ENCODE data around the gene CEP295NL.

DNA sequence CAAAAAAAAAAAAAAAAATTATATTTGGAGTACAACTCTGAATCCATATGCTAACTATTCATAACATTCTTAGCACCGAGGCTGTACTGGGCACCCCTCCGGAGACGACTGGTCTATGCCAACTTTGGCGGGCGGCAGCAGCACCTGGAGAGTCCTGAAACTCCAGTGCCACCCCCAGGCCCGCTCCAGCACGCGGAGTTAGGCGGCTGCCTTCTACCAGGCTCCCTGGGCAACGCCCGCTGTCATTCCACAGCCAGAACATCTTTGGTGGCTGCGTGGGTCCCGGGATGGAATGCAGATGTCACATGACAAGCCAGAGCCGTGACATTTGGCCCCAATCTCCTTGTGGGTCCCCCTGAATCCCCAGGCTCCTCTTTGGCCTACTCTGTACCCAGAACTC is 16.0 kb upstream of the CEP295NL start:
- TF ChIP-seq TAF1 (IDR thresholded peaks at IDR 0.05; ENCODE audit: borderline replicate concordance, low read depth, low read length), result no peak
- no peak for TF ChIP-seq POLR2AphosphoS5 (IDR thresholded peaks at IDR 0.05; ENCODE audit: low read depth, low read length)
- no peak for TF ChIP-seq POLR2A (IDR thresholded peaks at IDR 0.05; ENCODE audit: low read depth, low read length)
